Breast epithelium (tissue), 3 donors: ENCODE data around the gene PADI2.

Source experiments
- POLR2A ChIP-seq: fragments of 450-650 bp; IDR thresholded peaks from one replicate; pipeline ENCODE4 v1.6.1; 2016; ENCODE audit warnings: antibody characterized with exemption, mild to moderate bottlenecking, moderate library complexity
- TF ChIP-seq, protein P1 (sequence below), 3 donors: fragments of 450-650 bp; IDR thresholded peaks; one replicate each; pipeline ENCODE4 v1.5.1; 2016 to 2017; ENCODE audit warnings: antibody characterized with exemption in 3 of 3, mild to moderate bottlenecking in 3 of 3, moderate library complexity in 3 of 3

DNA sequence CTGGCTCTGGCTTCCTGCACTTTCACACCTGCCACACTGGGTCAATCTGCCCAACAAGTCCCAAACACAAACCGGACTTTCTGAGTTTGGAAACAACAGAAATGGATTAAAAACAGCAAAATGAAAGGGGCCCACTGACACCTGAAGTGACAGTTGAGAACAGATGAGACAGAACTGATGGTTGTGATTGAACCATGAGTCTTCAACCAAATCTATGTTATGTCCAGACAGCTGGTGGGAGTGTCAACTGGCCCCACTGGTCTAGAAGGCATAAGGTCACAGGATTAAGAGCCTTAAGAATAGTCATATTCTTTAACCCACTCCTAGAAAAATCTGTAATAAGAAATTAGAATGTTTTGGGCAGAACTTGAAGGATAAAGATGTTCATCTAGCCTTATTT is 94.5 kb downstream of the PADI2 start:
- TF ChIP-seq POLR2A, result no peak
- TF ChIP-seq, protein P1, sequence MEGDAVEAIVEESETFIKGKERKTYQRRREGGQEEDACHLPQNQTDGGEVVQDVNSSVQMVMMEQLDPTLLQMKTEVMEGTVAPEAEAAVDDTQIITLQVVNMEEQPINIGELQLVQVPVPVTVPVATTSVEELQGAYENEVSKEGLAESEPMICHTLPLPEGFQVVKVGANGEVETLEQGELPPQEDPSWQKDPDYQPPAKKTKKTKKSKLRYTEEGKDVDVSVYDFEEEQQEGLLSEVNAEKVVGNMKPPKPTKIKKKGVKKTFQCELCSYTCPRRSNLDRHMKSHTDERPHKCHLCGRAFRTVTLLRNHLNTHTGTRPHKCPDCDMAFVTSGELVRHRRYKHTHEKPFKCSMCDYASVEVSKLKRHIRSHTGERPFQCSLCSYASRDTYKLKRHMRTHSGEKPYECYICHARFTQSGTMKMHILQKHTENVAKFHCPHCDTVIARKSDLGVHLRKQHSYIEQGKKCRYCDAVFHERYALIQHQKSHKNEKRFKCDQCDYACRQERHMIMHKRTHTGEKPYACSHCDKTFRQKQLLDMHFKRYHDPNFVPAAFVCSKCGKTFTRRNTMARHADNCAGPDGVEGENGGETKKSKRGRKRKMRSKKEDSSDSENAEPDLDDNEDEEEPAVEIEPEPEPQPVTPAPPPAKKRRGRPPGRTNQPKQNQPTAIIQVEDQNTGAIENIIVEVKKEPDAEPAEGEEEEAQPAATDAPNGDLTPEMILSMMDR (IDR thresholded peaks at IDR 0.05), result no peak
